Suprapubic skin (tissue), 4 donors: Measurements from ENCODE around the gene IL31. TPM values are rescaled to one million over a fixed set of nuclear protein-coding genes. Genes with fewer than 3 reads are reported as not detected.

Experiments
- DNase-seq, 2 donors: peaks; one replicate each; pipeline ENCODE4 v3.0.0-alpha.2; 2019; ENCODE audit warnings: low spot score in 2 of 2
- H3K27ac ChIP-seq: fragments of 200-600 bp; sonication (generic); one replicate; pipeline ENCODE4 v1.5.1; 2019
- H3K27me3 ChIP-seq: fragments of 200-600 bp; sonication (generic); one replicate; pipeline ENCODE4 v1.5.1; 2019
- H3K36me3 ChIP-seq: fragments of 200-600 bp; sonication (generic); one replicate; pipeline ENCODE4 v1.5.1; 2019
- H3K4me1 ChIP-seq: fragments of 200-600 bp; sonication (generic); one replicate; pipeline ENCODE4 v1.5.1; 2019
- H3K4me3 ChIP-seq: fragments of 200-600 bp; sonication (generic); one replicate; pipeline ENCODE4 v1.5.1; 2019; ENCODE audit warnings: mild to moderate bottlenecking
- H3K9me3 ChIP-seq: fragments of 200-600 bp; sonication (generic); one replicate; pipeline ENCODE4 v1.5.1; 2019
- CTCF ChIP-seq, 2 donors: fragments of 200-600 bp in 1 of 2; fragments of 450-650 bp in 1 of 2; sonication (generic) in 1 of 2; IDR thresholded peaks; one replicate each; pipeline ENCODE4 v1.5.1; 2016 to 2019; ENCODE audit warnings: antibody characterized with exemption in 2 of 2, mild to moderate bottlenecking in 1 of 2, moderate library complexity in 1 of 2
- EP300 ChIP-seq: sonication (generic); formaldehyde crosslinking; IDR thresholded peaks from one replicate; pipeline ENCODE4 v1.6.1; 2017; ENCODE audit warnings: antibody characterized with exemption
- POLR2A ChIP-seq, 2 donors: fragments of 450-650 bp; IDR thresholded peaks; one replicate each; pipeline ENCODE4 v1.6.1; 2017; ENCODE audit warnings: antibody characterized with exemption in 2 of 2, mild to moderate bottlenecking in 2 of 2, moderate library complexity in 2 of 2
- POLR2AphosphoS5 ChIP-seq, 3 donors: sonication (generic); formaldehyde crosslinking; IDR thresholded peaks; one replicate each; pipeline ENCODE4 v1.6.1; 2017; ENCODE audit warnings: antibody characterized with exemption in 3 of 3
- WGBS: methylation state at CpG from one replicate; pipeline ENCODE4 v1.1.5; 2018; 5-methylcytosine and 5-hydroxymethylcytosine counted together
- total RNA-seq, 4 donors: library from RNA; depleted of rRNA; stranded (reverse); fragments of >200 nt; gene quantifications; one replicate each; pipeline ENCODE4 v1.1.0, GENCODE V29; 2016

IL31 gene
- total RNA-seq, 4 donors from 2014 or later, result not detected

- Histone ChIP-seq H3K27ac (no peak overlapping the region), H3K36me3 (peaks cover 48% of the 10 kb centered on the region), H3K27me3 (no peaks in the 10 kb centered on the region), H3K9me3 (no peaks in the 10 kb centered on the region), H3K4me1 (peaks cover 13% of the 10 kb centered on the region), H3K4me3 (no peak overlapping the region)
- DNase-seq, result no peak
- 92% methylated on average over 14 of the region's 15 CpGs for WGBS
- TF ChIP-seq POLR2A (IDR thresholded peaks at IDR 0.05) (no peak), CTCF (IDR thresholded peaks at IDR 0.05) (no peak), POLR2AphosphoS5 (IDR thresholded peaks at IDR 0.05) (no peak), EP300 (no peak)
Observed at GRCh38 chr12:122126713-122127597, 47.1 kb downstream of the IL31 start.

GRCh38 chr12:122126342-122126635 is 47.7 kb downstream of the IL31 start:
- Histone ChIP-seq H3K27me3 (no peaks in the 10 kb centered on the region), H3K4me1 (peaks cover 19% of the 10 kb centered on the region), H3K36me3 (peaks cover 42% of the 10 kb centered on the region), H3K27ac (no peak overlapping the region), H3K4me3 (no peak overlapping the region), H3K9me3 (no peaks in the 10 kb centered on the region)
- WGBS, result 88% methylated on average over 5 of the region's 7 CpGs
- TF ChIP-seq EP300 (no peak), POLR2AphosphoS5 (IDR thresholded peaks at IDR 0.05) (no peak), POLR2A (IDR thresholded peaks at IDR 0.05) (no peak), CTCF (IDR thresholded peaks at IDR 0.05) (no peak)
- DNase-seq, result no peak

- Histone ChIP-seq H3K36me3 (peaks cover 37% of the 10 kb centered on the region), H3K9me3 (no peaks in the 10 kb centered on the region), H3K4me1 (peaks cover 19% of the 10 kb centered on the region), H3K4me3 (no peak overlapping the region), H3K27ac (no peak overlapping the region), H3K27me3 (no peaks in the 10 kb centered on the region)
- 80% methylated on average over 11 of the region's 13 CpGs for WGBS
- no peak for DNase-seq
- TF ChIP-seq POLR2AphosphoS5 (IDR thresholded peaks at IDR 0.05), result no peak
- no peak for TF ChIP-seq POLR2A (IDR thresholded peaks at IDR 0.05)
- TF ChIP-seq CTCF (IDR thresholded peaks at IDR 0.05), result no peak
- no peak for TF ChIP-seq EP300
Observed at GRCh38 chr12:122125452-122126341, 48.3 kb downstream of the IL31 start.

- Histone ChIP-seq H3K9me3 (no peaks in the 10 kb centered on the region), H3K27ac (no peak overlapping the region), H3K4me3 (no peak overlapping the region), H3K4me1 (peaks cover 19% of the 10 kb centered on the region), H3K36me3 (peaks cover 24% of the 10 kb centered on the region), H3K27me3 (no peaks in the 10 kb centered on the region)
- TF ChIP-seq EP300 (no peak), POLR2AphosphoS5 (IDR thresholded peaks at IDR 0.05) (no peak), CTCF (IDR thresholded peaks at IDR 0.05) (no peak), POLR2A (IDR thresholded peaks at IDR 0.05) (no peak)
- no peak for DNase-seq
- 85% methylated on average over 8 of the region's 14 CpGs for WGBS
Observed at GRCh38 chr12:122124370-122124769, 49.7 kb downstream of the IL31 start.

- peaks cover 18% of the 10 kb centered on the region for H3K36me3 ChIP-seq
- no peak for TF ChIP-seq EP300
- TF ChIP-seq POLR2AphosphoS5 (IDR thresholded peaks at IDR 0.05), result no peak
- no peak for TF ChIP-seq POLR2A (IDR thresholded peaks at IDR 0.05)
- TF ChIP-seq CTCF (IDR thresholded peaks at IDR 0.05), result no peak
- H3K4me1 ChIP-seq, result peaks cover 19% of the 10 kb centered on the region
- no peak overlapping the region for H3K27ac ChIP-seq
- no peaks in the 10 kb centered on the region for H3K27me3 ChIP-seq
- no peak overlapping the region for H3K4me3 ChIP-seq
- WGBS, result 91% methylated on average over 9 of the region's 9 CpGs
- no peak for DNase-seq
- no peaks in the 10 kb centered on the region for H3K9me3 ChIP-seq
Observed at GRCh38 chr12:122123761-122124145, 50.3 kb downstream of the IL31 start.
